HepG2 (cell line): ENCODE results near the gene BCAS1. TPM values are rescaled to one million over a fixed set of nuclear protein-coding genes. Genes with fewer than 3 reads are reported as not detected.

Experiments used
- ATAC-seq: fragments of 200-7000 bp; cut with Tn5 transposase; 3 replicates; pipeline ENCODE4 v1.9.1; 2020; ENCODE audit warnings: mild to moderate bottlenecking, moderate library complexity
- BruUV-seq: library from RNA; stranded (reverse); fragments of 400-500 nt; replicated peaks from 2 replicates; lab custom pipeline; 2021; lab: Mats Ljungman, UMichigan
- CTCF ChIA-PET: fragments of 300-600 bp; formaldehyde crosslinking; extraction: SDS; loops from one replicate; lab custom pipeline; 2021; ENCODE audit warnings: low total read pairs, inconsistent platforms, low intra/inter-chr PET ratio; lab: Yijun Ruan, JAX
- POLR2A ChIA-PET: fragments of 350-600 bp; sonication (Branson Sonifier 250); formaldehyde crosslinking; loops from one replicate; lab custom pipeline; 2020; ENCODE audit warnings: antibody characterized with exemption, inconsistent platforms; lab: Yijun Ruan, JAX
- DNase-seq: peaks from one replicate; pipeline ENCODE4 v3.0.0-alpha.2; 2015; ENCODE audit warnings: low spot score
- FAIRE-seq: peaks from 3 replicates; lab custom pipeline; 2011; peaks lifted over from hg19 to GRCh38; lab: Jason Lieb, UNC
- H2AFZ ChIP-seq: one replicate; pipeline ENCODE4 v1.6.1; 2011; ENCODE audit warnings: low read length, inconsistent platforms
- H3K27ac ChIP-seq: fragments of 300-600 bp; 3 replicates; pipeline ENCODE4 v1.8.0; 2011; ENCODE audit warnings: mixed run types, mild to moderate bottlenecking, mixed read lengths, low read length, inconsistent platforms; ENCODE audit not compliant: insufficient read depth; ENCODE audit errors: extremely low read length
- H3K27me3 ChIP-seq, 2 experiments: fragments of 200-600 bp in 1 of 2; 2 replicates in 1 of 2; 3 replicates in 1 of 2; pipeline versions ENCODE4 v1.6.0 to v1.8.0; 2011; ENCODE audit warnings: low read length in 2 of 2, mild to moderate bottlenecking in 2 of 2, moderate library complexity in 2 of 2, inconsistent platforms in 1 of 2; ENCODE audit not compliant: insufficient read depth in 2 of 2, control insufficient read depth in 1 of 2
- H3K36me3 ChIP-seq, 2 experiments: fragments of 200-600 bp in 1 of 2; replicated peaks in 1 of 2; 2 replicates in 1 of 2; 3 replicates in 1 of 2; pipeline versions ENCODE4 v1.5.1 to v1.8.0; 2011; ENCODE audit warnings: low read length in 2 of 2, inconsistent platforms in 1 of 2; ENCODE audit not compliant: insufficient read depth in 2 of 2, control insufficient read depth in 1 of 2
- H3K4me1 ChIP-seq: 2 replicates; pipeline ENCODE4 v1.5.1; 2012; ENCODE audit warnings: low read length, inconsistent platforms; ENCODE audit not compliant: insufficient read depth
- H3K4me2 ChIP-seq: 2 replicates; pipeline ENCODE4 v1.6.0; 2011; ENCODE audit warnings: low read depth, low read length, inconsistent platforms
- H3K4me3 ChIP-seq, 3 experiments: fragments of 200-600 bp in 1 of 3; sonication (generic), shearing (Covaris generic) in 1 of 3; replicated peaks in 1 of 3; 2 replicates each; pipeline ENCODE4 v1.5.1; 2011 to 2016; ENCODE audit warnings: low read length in 3 of 3, inconsistent platforms in 2 of 3, low read depth in 2 of 3, mild to moderate bottlenecking in 2 of 3, control low read depth in 1 of 3, mixed read lengths in 1 of 3; ENCODE audit not compliant: insufficient read depth in 1 of 3
- H3K79me2 ChIP-seq: one replicate; pipeline ENCODE4 v1.6.1; 2011; ENCODE audit warnings: low read length, inconsistent platforms; ENCODE audit not compliant: insufficient read depth
- H3K9ac ChIP-seq: 2 replicates; pipeline ENCODE4 v1.6.0; 2011; ENCODE audit warnings: mild to moderate bottlenecking, low read depth, low read length, inconsistent platforms; ENCODE audit not compliant: insufficient read depth
- H3K9me3 ChIP-seq: 2 replicates; pipeline ENCODE4 v1.5.1; 2012; ENCODE audit warnings: mild to moderate bottlenecking, low read length
- H4K20me1 ChIP-seq: 2 replicates; pipeline ENCODE4 v1.6.0; 2011; ENCODE audit warnings: inconsistent platforms, mild to moderate bottlenecking, low read length, moderate library complexity; ENCODE audit not compliant: insufficient read depth
- CEBPB ChIP-seq: IDR thresholded peaks from 2 replicates; pipeline ENCODE4 v1.6.1; 2011; ENCODE audit warnings: low read depth, low read length, improper control_type of control experiment, borderline replicate concordance
- CHCHD3 ChIP-seq: sonication (generic); formaldehyde crosslinking; IDR thresholded peaks from 2 replicates; pipeline ENCODE4 v1.8.0; 2022; ENCODE audit warnings: mild to moderate bottlenecking, missing genetic modification reagents, moderate library complexity
- CREM ChIP-seq, 2 experiments: sonication (generic) in 1 of 2; formaldehyde crosslinking in 1 of 2; IDR thresholded peaks; 2 replicates each; pipeline versions ENCODE4 v1.4.0 to v1.6.1; 2016 to 2020; ENCODE audit warnings: antibody characterized with exemption in 1 of 2, mild to moderate bottlenecking in 1 of 2, missing genetic modification reagents in 1 of 2
- ETV6 ChIP-seq: sonication (generic); formaldehyde crosslinking; conservative IDR thresholded peaks from 2 replicates; pipeline ENCODE4 v1.4.0; 2020; ENCODE audit warnings: missing genetic modification reagents
- IRF1 ChIP-seq: sonication (generic); formaldehyde crosslinking; IDR thresholded peaks from 2 replicates; pipeline ENCODE4 v1.4.0; 2020; ENCODE audit warnings: low read depth, mild to moderate bottlenecking, missing genetic modification reagents
- MAF1 ChIP-seq: sonication (generic); formaldehyde crosslinking; IDR thresholded peaks from 2 replicates; pipeline ENCODE4 v1.5.0; 2020; ENCODE audit warnings: missing genetic modification reagents, borderline replicate concordance
- SALL2 ChIP-seq: sonication (generic); formaldehyde crosslinking; IDR thresholded peaks from 2 replicates; pipeline ENCODE4 v1.8.1; 2023; ENCODE audit warnings: mild to moderate bottlenecking, missing genetic modification reagents, inconsistent platforms
- TBP ChIP-seq: sonication (generic); formaldehyde crosslinking; IDR thresholded peaks from 2 replicates; pipeline ENCODE4 v1.5.0; 2020; ENCODE audit warnings: missing genetic modification reagents
- ZMYM2 ChIP-seq: sonication (generic); formaldehyde crosslinking; IDR thresholded peaks from 2 replicates; pipeline ENCODE4 v1.8.0; 2022; ENCODE audit warnings: mild to moderate bottlenecking, missing genetic modification reagents
- ZNF235 ChIP-seq: sonication (generic); formaldehyde crosslinking; IDR thresholded peaks from 2 replicates; pipeline ENCODE4 v1.8.1; 2023; ENCODE audit warnings: mild to moderate bottlenecking, missing genetic modification reagents, borderline replicate concordance
- ZNF816 ChIP-seq: sonication (generic); formaldehyde crosslinking; IDR thresholded peaks from 2 replicates; pipeline ENCODE4 v1.8.0; 2022; ENCODE audit warnings: missing genetic modification reagents, mild to moderate bottlenecking, borderline replicate concordance
- ZSCAN31 ChIP-seq: sonication (generic); formaldehyde crosslinking; IDR thresholded peaks from 2 replicates; pipeline ENCODE4 v1.5.0; 2020; ENCODE audit warnings: low read depth, mild to moderate bottlenecking, missing genetic modification reagents
- WGBS: methylation state at CpG from one replicate; pipeline ENCODE4 v1.1.6; 2017; ENCODE audit warnings: low lambda C conversion rate; 5-methylcytosine and 5-hydroxymethylcytosine counted together
- in situ Hi-C: cut with HindIII; loops from 2 replicates; pipeline ENCODE4 v1.10.0; 2017; ENCODE audit warnings: low pct_unique_long_range_greater_than_20kb; ENCODE audit not compliant: extremely low pct_ligation_motif_present
- intact Hi-C: fragments of 100-400 bp; cut with micrococcal nuclease; formaldehyde crosslinking; loops from one replicate; pipeline ENCODE4 v1.10.0; 2022; ENCODE audit not compliant: unreplicated experiment
- polyA plus RNA-seq, 8 experiments: library from polyadenylated mRNA; depleted of rRNA in 3 of 8; stranded (reverse) in 7 of 8; unstranded in 1 of 8; fragments of >200 nt; fragmentation: Illumina TruSeq in 4 of 8; extraction: Trizol in 4 of 8; gene quantifications; 2 replicates each; pipeline versions ENCODE4 v1.2.1 to v1.2.3, GENCODE V29; 2011 to 2016; ENCODE audit warnings: low read depth in 4 of 8, missing spikeins in 1 of 8, mixed read lengths in 1 of 8; ENCODE audit not compliant: insufficient read depth in 1 of 8
- total RNA-seq, 5 experiments: library from RNA; depleted of rRNA; stranded (reverse); fragments of >200 nt; fragmentation: Illumina TruSeq; extraction: Trizol; gene quantifications; 2 replicates each; pipeline ENCODE4 v1.2.3, GENCODE V29; 2016; ENCODE audit warnings: low read depth in 1 of 5
- TF ChIP-seq, protein P1 (sequence below): sonication (generic); formaldehyde crosslinking; IDR thresholded peaks from 2 replicates; pipeline ENCODE4 v1.5.1; 2020; ENCODE audit warnings: missing genetic modification reagents, mild to moderate bottlenecking, borderline replicate concordance

Gene BCAS1
- total and polyA plus RNA-seq, 2 of the 13 experiments (the other 11 are each of a cell fraction or from before 2014, with no cell fraction given): 0.55 to 0.91 TPM

- no peaks in the 10 kb centered on the region for H4K20me1 ChIP-seq
- WGBS: 88% methylated on average over 4 of the region's 4 CpGs
- TF ChIP-seq CEBPB (no peak), ZNF816 (no peak), CREM (IDR thresholded peaks at IDR 0.05) (no peak), CREM (CRISPR knock-in tag; IDR thresholded peaks at IDR 0.05) (no peak), ZSCAN31 (CRISPR knock-in tag) (no peak), TBP (no peak), MAF1 (no peak), ZMYM2 (no peak), CHCHD3 (CRISPR knock-in tag) (no peak), ZNF235 (CRISPR knock-in tag) (no peak), ETV6 (no peak), IRF1 (CRISPR knock-in tag) (no peak), SALL2 (CRISPR knock-in tag) (no peak)
- TF ChIP-seq, protein P1, sequence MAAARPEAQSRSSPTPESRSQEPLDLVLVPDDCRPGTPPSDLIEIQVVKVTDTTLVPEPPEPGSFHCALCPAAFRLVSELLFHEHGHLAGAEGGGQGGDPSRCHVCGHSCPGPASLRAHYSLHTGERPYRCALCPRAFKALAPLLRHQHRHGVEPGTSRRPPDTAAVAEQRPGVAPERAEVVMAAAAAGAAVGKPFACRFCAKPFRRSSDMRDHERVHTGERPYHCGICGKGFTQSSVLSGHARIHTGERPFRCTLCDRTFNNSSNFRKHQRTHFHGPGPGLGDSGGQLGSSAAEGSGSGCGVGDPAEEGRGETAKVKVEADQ (CRISPR knock-in tag): no peak
- TF ChIP-seq, all 625 proteins: peak for 0
- in situ Hi-C loops (no loop called here), intact Hi-C loops (no loop called here)
- Histone ChIP-seq H3K4me1 (peaks cover 12% of the 10 kb centered on the region), H3K36me3 (no peaks in the 10 kb centered on the region), H2AFZ (no peak overlapping the region), H3K27ac (no peak overlapping the region), H3K79me2 (no peaks in the 10 kb centered on the region), H3K4me3 (no peak overlapping the region), H3K27me3 (no peaks in the 10 kb centered on the region), H3K9me3 (no peaks in the 10 kb centered on the region), H3K4me2 (no peak overlapping the region), H3K9ac (no peak overlapping the region)
- ATAC-seq: no peak
- FAIRE-seq: no peak
- ChIA-PET POLR2A (no interaction called here), CTCF (no interaction called here)
- DNase-seq: no peak
- BruUV-seq: no TSS peak
Observed at GRCh38 chr20:53964501-53965253, 105.7 kb downstream of the BCAS1 start.
